Chondrocyte (in vitro differentiated cells): ENCODE measurements around the gene COG5. TPM values are rescaled to one million over a fixed set of nuclear protein-coding genes. Genes with fewer than 3 reads are reported as not detected.

Source experiments
- DNase-seq: peaks from one replicate; pipeline ENCODE4 v3.0.0; 2021; ENCODE audit warnings: mixed read lengths, low spot score
- H3K27ac Mint-ChIP-seq: one replicate; pipeline ENCODE4 v1.8.0; 2021; ENCODE audit warnings: mild to moderate bottlenecking, moderate library complexity, mixed read lengths; ENCODE audit not compliant: unreplicated experiment
- H3K27me3 Mint-ChIP-seq: 2 replicates; pipeline ENCODE4 v1.8.0; 2021; ENCODE audit warnings: low read depth, mixed read lengths
- H3K36me3 Mint-ChIP-seq: 2 replicates; pipeline ENCODE4 v1.8.0; 2021; ENCODE audit warnings: low read depth, mixed read lengths
- H3K4me1 Mint-ChIP-seq: 2 replicates; pipeline ENCODE4 v1.8.0; 2021; ENCODE audit warnings: low read depth, mild to moderate bottlenecking, mixed read lengths
- H3K4me3 Mint-ChIP-seq: one replicate; pipeline ENCODE4 v1.8.0; 2021; ENCODE audit warnings: mild to moderate bottlenecking, moderate library complexity, mixed read lengths; ENCODE audit not compliant: unreplicated experiment
- H3K9me3 Mint-ChIP-seq: 2 replicates; pipeline ENCODE4 v1.8.0; 2021; ENCODE audit warnings: low read depth, mixed read lengths
- total RNA-seq: library from RNA; stranded (reverse); gene quantifications from 3 replicates; pipeline ENCODE4 v1.2.1, GENCODE V29; 2021
- TF ChIP-seq, protein P1 (sequence below): fragments of 200-600 bp; sonication (generic); IDR thresholded peaks from 2 replicates; pipeline ENCODE4 v1.5.0; 2021; ENCODE audit warnings: antibody characterized with exemption, mild to moderate bottlenecking, moderate library complexity

The COG5 gene
- total RNA-seq, 1 donor from 2014 or later: 52.8 TPM

DNA sequence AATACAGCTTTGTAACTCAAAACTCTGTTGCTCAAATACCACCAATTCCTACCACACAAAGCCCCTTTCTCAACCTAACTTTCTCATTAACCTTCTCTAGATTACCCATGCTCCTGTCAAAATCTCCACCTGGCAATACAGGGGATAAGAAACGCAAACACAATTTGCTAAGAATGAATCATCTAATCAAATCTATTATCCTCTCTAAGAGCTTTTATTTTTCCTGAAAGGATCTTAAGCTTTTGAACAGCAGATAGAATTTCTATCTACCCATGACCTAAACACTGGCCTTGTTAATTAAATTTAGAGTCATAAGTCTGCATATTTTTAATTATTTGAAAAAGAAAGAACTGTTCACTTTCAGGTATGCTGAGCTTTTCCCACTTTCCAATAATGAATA is 296.6 kb downstream of the COG5 start:
- H3K27ac Mint-ChIP-seq: no peak overlapping the region
- DNase-seq: no peak
- no peaks in the 10 kb centered on the region for H3K27me3 Mint-ChIP-seq
- H3K4me1 Mint-ChIP-seq: peaks cover 9% of the 10 kb centered on the region
- TF ChIP-seq, protein P1, sequence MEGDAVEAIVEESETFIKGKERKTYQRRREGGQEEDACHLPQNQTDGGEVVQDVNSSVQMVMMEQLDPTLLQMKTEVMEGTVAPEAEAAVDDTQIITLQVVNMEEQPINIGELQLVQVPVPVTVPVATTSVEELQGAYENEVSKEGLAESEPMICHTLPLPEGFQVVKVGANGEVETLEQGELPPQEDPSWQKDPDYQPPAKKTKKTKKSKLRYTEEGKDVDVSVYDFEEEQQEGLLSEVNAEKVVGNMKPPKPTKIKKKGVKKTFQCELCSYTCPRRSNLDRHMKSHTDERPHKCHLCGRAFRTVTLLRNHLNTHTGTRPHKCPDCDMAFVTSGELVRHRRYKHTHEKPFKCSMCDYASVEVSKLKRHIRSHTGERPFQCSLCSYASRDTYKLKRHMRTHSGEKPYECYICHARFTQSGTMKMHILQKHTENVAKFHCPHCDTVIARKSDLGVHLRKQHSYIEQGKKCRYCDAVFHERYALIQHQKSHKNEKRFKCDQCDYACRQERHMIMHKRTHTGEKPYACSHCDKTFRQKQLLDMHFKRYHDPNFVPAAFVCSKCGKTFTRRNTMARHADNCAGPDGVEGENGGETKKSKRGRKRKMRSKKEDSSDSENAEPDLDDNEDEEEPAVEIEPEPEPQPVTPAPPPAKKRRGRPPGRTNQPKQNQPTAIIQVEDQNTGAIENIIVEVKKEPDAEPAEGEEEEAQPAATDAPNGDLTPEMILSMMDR: no peak
- H3K36me3 Mint-ChIP-seq: peaks cover 5% of the 10 kb centered on the region
- no peaks in the 10 kb centered on the region for H3K9me3 Mint-ChIP-seq
- H3K4me3 Mint-ChIP-seq: no peak overlapping the region

- DNase-seq: no peak
- TF ChIP-seq, protein P1: no peak
- no peaks in the 10 kb centered on the region for H3K27me3 Mint-ChIP-seq
- H3K4me1 Mint-ChIP-seq: peaks cover 9% of the 10 kb centered on the region
- H3K27ac Mint-ChIP-seq: no peak overlapping the region
- H3K9me3 Mint-ChIP-seq: no peaks in the 10 kb centered on the region
- no peak overlapping the region for H3K4me3 Mint-ChIP-seq
- peaks cover 1% of the 10 kb centered on the region for H3K36me3 Mint-ChIP-seq
These were observed 299.0 kb downstream of the COG5 start for GRCh38 chr7:107264723-107265122.

DNA sequence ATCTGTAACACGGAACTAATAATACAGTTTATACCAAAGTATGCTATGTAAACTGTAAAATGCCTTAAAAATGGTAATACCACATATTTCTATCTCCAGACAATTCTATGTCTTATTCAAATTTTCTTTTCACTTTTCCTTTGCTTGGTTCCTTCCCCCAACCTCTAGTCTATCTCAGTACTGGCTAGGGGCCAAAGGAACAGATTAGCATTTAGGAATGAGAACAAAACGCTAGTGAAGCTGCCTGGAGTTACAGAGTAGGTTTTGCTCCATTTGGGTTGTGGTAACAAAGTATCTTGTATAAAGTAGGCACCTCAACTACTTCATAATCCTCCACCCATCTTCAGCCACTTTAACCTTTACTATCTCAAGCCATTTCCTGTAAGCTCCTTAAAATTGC is 300.9 kb downstream of the COG5 start:
- Mint-ChIP-seq H3K36me3 (no peaks in the 10 kb centered on the region), H3K27ac (no peak overlapping the region), H3K4me1 (peaks cover 12% of the 10 kb centered on the region), H3K4me3 (no peak overlapping the region), H3K9me3 (no peaks in the 10 kb centered on the region), H3K27me3 (no peaks in the 10 kb centered on the region)
- no peak for DNase-seq
- TF ChIP-seq, protein P1: no peak

DNA sequence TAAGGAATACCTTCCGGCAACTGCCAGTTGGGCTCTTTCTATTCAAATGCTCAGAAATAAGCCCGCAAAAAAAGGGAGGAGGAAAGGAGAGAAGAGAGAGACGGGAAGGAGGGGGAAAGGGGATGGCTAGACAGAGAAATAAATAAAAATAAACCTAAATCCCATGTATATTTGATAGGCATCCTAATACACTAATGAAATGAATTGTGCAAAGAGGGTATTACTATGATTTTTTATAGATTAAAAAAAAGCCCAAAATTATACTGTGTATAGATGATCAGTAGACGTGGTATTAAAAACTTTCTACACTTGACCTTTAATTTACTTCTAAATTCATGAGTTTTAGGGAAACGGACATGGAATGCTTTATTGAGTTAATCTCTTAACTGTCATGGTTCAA is 305.0 kb downstream of the COG5 start:
- Mint-ChIP-seq H3K4me1 (peaks cover 12% of the 10 kb centered on the region), H3K27me3 (no peaks in the 10 kb centered on the region), H3K27ac (no peak overlapping the region), H3K4me3 (no peak overlapping the region), H3K9me3 (no peaks in the 10 kb centered on the region), H3K36me3 (no peaks in the 10 kb centered on the region)
- no peak for DNase-seq
- TF ChIP-seq, protein P1: no peak

DNA sequence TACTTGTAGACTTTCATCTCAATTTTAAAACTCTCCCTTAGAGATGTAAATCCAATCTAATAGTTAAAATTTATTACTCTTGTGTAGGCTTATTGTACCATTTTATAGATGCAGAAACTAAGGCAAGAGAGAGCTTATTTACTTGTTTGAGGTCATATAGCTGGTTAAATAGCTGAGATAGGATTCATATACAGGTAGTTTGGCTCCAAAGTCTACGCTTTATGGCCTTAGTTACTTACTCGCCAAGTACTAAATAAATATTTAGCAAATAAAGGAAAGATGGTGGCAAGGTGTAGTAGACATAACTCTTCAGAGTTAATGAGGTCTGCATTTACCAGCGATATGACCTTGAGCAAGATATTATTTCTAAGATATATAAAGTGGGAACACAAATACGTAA is 308.1 kb downstream of the COG5 start:
- no peaks in the 10 kb centered on the region for H3K9me3 Mint-ChIP-seq
- H3K4me3 Mint-ChIP-seq: no peak overlapping the region
- peaks cover 1% of the 10 kb centered on the region for H3K36me3 Mint-ChIP-seq
- H3K27me3 Mint-ChIP-seq: no peaks in the 10 kb centered on the region
- no peak for DNase-seq
- H3K27ac Mint-ChIP-seq: no peak overlapping the region
- H3K4me1 Mint-ChIP-seq: peaks cover 6% of the 10 kb centered on the region
- TF ChIP-seq, protein P1: no peak
